ENCODE measurements around the gene DNAJA3.

Gene DNAJA3

GRCh38 chr16:4433914-4434787 lies 8.5 kb downstream of the DNAJA3 start:
- TF ChIP-seq, protein P1, sequence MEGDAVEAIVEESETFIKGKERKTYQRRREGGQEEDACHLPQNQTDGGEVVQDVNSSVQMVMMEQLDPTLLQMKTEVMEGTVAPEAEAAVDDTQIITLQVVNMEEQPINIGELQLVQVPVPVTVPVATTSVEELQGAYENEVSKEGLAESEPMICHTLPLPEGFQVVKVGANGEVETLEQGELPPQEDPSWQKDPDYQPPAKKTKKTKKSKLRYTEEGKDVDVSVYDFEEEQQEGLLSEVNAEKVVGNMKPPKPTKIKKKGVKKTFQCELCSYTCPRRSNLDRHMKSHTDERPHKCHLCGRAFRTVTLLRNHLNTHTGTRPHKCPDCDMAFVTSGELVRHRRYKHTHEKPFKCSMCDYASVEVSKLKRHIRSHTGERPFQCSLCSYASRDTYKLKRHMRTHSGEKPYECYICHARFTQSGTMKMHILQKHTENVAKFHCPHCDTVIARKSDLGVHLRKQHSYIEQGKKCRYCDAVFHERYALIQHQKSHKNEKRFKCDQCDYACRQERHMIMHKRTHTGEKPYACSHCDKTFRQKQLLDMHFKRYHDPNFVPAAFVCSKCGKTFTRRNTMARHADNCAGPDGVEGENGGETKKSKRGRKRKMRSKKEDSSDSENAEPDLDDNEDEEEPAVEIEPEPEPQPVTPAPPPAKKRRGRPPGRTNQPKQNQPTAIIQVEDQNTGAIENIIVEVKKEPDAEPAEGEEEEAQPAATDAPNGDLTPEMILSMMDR (IDR thresholded peaks at IDR 0.05; ENCODE audit: extremely low read depth, missing control alignments) = no peak
- DNase-seq (ENCODE audit: low spot score) = no peak

GRCh38 chr16:4435337-4436067 lies 9.8 kb downstream of the DNAJA3 start:
- TF ChIP-seq, protein P1 (IDR thresholded peaks at IDR 0.05; ENCODE audit: extremely low read depth, missing control alignments) = no peak
- DNase-seq (ENCODE audit: low spot score) = no peak

GRCh38 chr16:4437366-4437765 lies 11.7 kb downstream of the DNAJA3 start:
- TF ChIP-seq, protein P1 (IDR thresholded peaks at IDR 0.05; ENCODE audit: extremely low read depth, missing control alignments) = no peak
- DNase-seq (ENCODE audit: low spot score) = no peak

DNA sequence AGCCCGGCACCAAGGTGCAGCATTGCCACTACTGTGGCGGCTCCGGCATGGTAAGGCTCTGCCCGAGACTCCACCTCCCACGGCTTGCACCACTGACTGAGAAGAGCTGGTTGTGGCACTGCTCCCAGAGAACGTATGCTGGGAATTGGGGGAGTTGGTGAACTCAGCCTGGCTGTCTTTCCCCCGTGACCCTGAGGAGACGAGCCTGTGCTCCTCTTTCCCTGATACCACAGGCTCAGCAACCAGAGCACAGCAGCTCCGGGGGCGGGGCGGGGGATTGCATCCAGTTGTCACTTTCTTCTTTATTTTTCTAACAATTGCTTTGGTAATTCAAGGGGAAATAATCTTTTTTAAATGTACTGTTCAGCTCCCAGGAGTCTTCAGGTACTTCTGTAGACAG lies 16.7 kb downstream of the DNAJA3 start:
- DNase-seq (ENCODE audit: low spot score) = no peak
- TF ChIP-seq, protein P1 (IDR thresholded peaks at IDR 0.05; ENCODE audit: extremely low read depth, missing control alignments) = no peak

- DNase-seq (ENCODE audit: low spot score) = no peak
- TF ChIP-seq, protein P1 (IDR thresholded peaks at IDR 0.05; ENCODE audit: extremely low read depth, missing control alignments) = no peak
Observed at GRCh38 chr16:4443271-4443670, 17.6 kb downstream of the DNAJA3 start.

DNA sequence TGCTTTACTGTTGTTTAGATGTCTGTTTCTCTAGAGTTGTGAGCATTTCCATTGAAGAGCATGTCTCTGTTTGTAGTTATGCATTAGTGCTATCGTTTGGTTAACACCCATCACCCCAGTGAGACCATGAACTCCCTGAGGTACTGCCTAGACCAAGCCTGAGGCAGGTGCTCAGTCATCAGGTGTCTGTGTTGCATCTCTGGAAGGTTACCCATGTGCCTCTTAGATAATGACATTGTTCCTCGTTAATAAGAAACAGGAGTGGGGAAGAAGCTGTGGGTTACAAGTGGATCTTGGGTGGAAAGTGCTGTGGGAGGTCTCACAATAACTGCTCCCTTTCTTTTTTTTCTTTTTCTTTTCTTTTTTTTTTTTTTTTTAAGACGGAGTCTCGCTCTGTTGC lies 18.3 kb downstream of the DNAJA3 start:
- no peak for DNase-seq (ENCODE audit: low spot score)
- TF ChIP-seq, protein P1 (IDR thresholded peaks at IDR 0.05; ENCODE audit: extremely low read depth, missing control alignments) = no peak

- DNase-seq (ENCODE audit: low spot score) = no peak
- TF ChIP-seq, protein P1 (IDR thresholded peaks at IDR 0.05; ENCODE audit: extremely low read depth, missing control alignments) = no peak
Observed at GRCh38 chr16:4450430-4450829, 24.8 kb downstream of the DNAJA3 start.
